Measurements from ENCODE around the gene LRR1.
"Not testable (repeated sequence)": the region's sequence is repeated elsewhere in the genome, so short reads cannot be mapped to it uniquely, and the experiment has no call there.

The LRR1 gene

GRCh38 chr14:49598485-49599300 lies at the start of gene LRR1:
TSS of gene LRR1 (plus strand) at chr14:49598940. CDS start at chr14:49599021, 81 bp downstream.
- peak; percentile 77 for DNase-seq

- no peak for DNase-seq
Measured at GRCh38 chr14:49549446-49549845, 49.3 kb upstream of the LRR1 start.

- no peak for DNase-seq
Measured at GRCh38 chr14:49549881-49550280, 48.9 kb upstream of the LRR1 start.

- DNase-seq, result no peak
Measured at GRCh38 chr14:49550286-49551184, 48.2 kb upstream of the LRR1 start.

GRCh38 chr14:49551569-49551968 lies 47.2 kb upstream of the LRR1 start:
- DNase-seq, result no peak

- no peak for DNase-seq
Measured at GRCh38 chr14:49553106-49553505, 45.6 kb upstream of the LRR1 start.

GRCh38 chr14:49553892-49554291 lies 44.8 kb upstream of the LRR1 start:
- DNase-seq, result peak; percentile 15

- DNase-seq, result no peak
Measured at GRCh38 chr14:49559979-49560768, 38.6 kb upstream of the LRR1 start.

- DNase-seq, result no peak
Measured at GRCh38 chr14:49566714-49567113, 32.0 kb upstream of the LRR1 start.

GRCh38 chr14:49569281-49569680 lies 29.5 kb upstream of the LRR1 start:
- no peak for DNase-seq

- no peak for DNase-seq
Measured at GRCh38 chr14:49574038-49574437, 24.7 kb upstream of the LRR1 start.

GRCh38 chr14:49578141-49578540 lies 20.6 kb upstream of the LRR1 start:
- DNase-seq, result no peak

- DNase-seq, result no peak
Measured at GRCh38 chr14:49579841-49580240, 18.9 kb upstream of the LRR1 start.

GRCh38 chr14:49581209-49582112 lies 17.3 kb upstream of the LRR1 start:
- no peak for DNase-seq

GRCh38 chr14:49582113-49582977 lies 16.4 kb upstream of the LRR1 start:
- no peak for DNase-seq

GRCh38 chr14:49583629-49584028 lies 15.1 kb upstream of the LRR1 start:
- DNase-seq, result no peak

GRCh38 chr14:49584058-49584457 lies 14.7 kb upstream of the LRR1 start:
- DNase-seq, result no peak

- DNase-seq, result not testable (repeated sequence)
Measured at GRCh38 chr14:49584981-49585640, 13.6 kb upstream of the LRR1 start.

- DNase-seq, result peak; percentile 98
Measured at GRCh38 chr14:49585803-49586672, 12.7 kb upstream of the LRR1 start, which contains the start of gene RPS29. TSS of gene RPS29 (minus strand) at chr14:49586380. CDS start at chr14:49586346, 34 bp downstream.

All from COR-L47 (cell line).